Upper lobe of left lung (tissue), 6 donors: ENCODE data around the gene ARHGEF7. TPM values are rescaled to one million over a fixed set of nuclear protein-coding genes. Genes with fewer than 3 reads are reported as not detected.
"Not testable (repeated sequence)": the region's sequence is repeated elsewhere in the genome, so short reads cannot be mapped to it uniquely, and the experiment has no call there.

ENCODE experiments used
- ATAC-seq, 2 donors: fragments of 200-7000 bp; cut with Tn5 transposase; one replicate each; pipeline ENCODE4 v1.9.1; 2022; ENCODE audit warnings: mild to moderate bottlenecking in 2 of 2, moderate library complexity in 2 of 2; ENCODE audit not compliant: low FRiP score in 2 of 2
- DNase-seq, 2 donors: peaks; one replicate each; pipeline ENCODE4 v3.0.0-alpha.2; 2019 to 2020
- H3K27ac ChIP-seq, 4 donors: fragments of 200-600 bp; sonication (generic); one replicate each; pipeline ENCODE4 v1.5.1; 2016 to 2019
- H3K27me3 ChIP-seq, 4 donors: fragments of 200-600 bp; sonication (generic); one replicate each; pipeline ENCODE4 v1.5.1; 2017 to 2019
- H3K36me3 ChIP-seq, 4 donors: fragments of 200-600 bp; sonication (generic); one replicate each; pipeline ENCODE4 v1.5.1; 2016 to 2019
- H3K4me1 ChIP-seq, 4 donors: fragments of 200-600 bp; sonication (generic); one replicate each; pipeline ENCODE4 v1.5.1; 2018 to 2019
- H3K4me3 ChIP-seq, 4 donors: fragments of 200-600 bp; sonication (generic); one replicate each; pipeline ENCODE4 v1.5.1; 2017 to 2019; ENCODE audit warnings: mild to moderate bottlenecking in 2 of 4, moderate library complexity in 1 of 4
- H3K9me3 ChIP-seq, 4 donors: fragments of 200-600 bp; sonication (generic); one replicate each; pipeline ENCODE4 v1.5.1; 2018 to 2019
- CTCF ChIP-seq, 6 experiments: fragments of 450-650 bp in 4 of 6; fragments of 200-600 bp in 2 of 6; sonication (generic) in 2 of 6; IDR thresholded peaks; one replicate each; pipeline ENCODE4 v1.5.1; 2016 to 2019; ENCODE audit warnings: antibody characterized with exemption in 6 of 6
- EP300 ChIP-seq, 4 donors: sonication (generic); formaldehyde crosslinking; IDR thresholded peaks; one replicate each; pipeline ENCODE4 v1.5.1; 2017; ENCODE audit warnings: antibody characterized with exemption in 4 of 4, control low read depth in 2 of 4
- POLR2A ChIP-seq, 4 donors: fragments of 450-650 bp; IDR thresholded peaks; one replicate each; pipeline ENCODE4 v1.5.1; 2016 to 2017; ENCODE audit warnings: antibody characterized with exemption in 4 of 4, mild to moderate bottlenecking in 2 of 4
- POLR2AphosphoS5 ChIP-seq, 2 donors: sonication (generic); formaldehyde crosslinking; IDR thresholded peaks; one replicate each; pipeline ENCODE4 v1.5.1; 2017; ENCODE audit warnings: antibody characterized with exemption in 2 of 2
- WGBS, 2 donors: methylation state at CpG; one replicate each; pipeline ENCODE4 v1.1.5; 2017 to 2018; 5-methylcytosine and 5-hydroxymethylcytosine counted together
- total RNA-seq, 6 donors: library from RNA; depleted of rRNA in 4 of 6; stranded (reverse); fragments of >200 nt in 4 of 6; gene quantifications; one replicate each; pipeline versions ENCODE4 v1.1.0 to v1.2.1, GENCODE V29; 2016 to 2021
- donor health status: DM: no; HTN: no; CAD: no; lungs with moderate emphysema.
- donor health status: DM: no; HTN: yes; CAD: no; lungs with severe emphysema.

The ARHGEF7 gene
- total RNA-seq, 6 donors from 2014 or later: 50.3 to 130 (median 67.4) TPM

GRCh38 chr13:111074826-111075225 lies 40.3 kb upstream of the ARHGEF7 start:
- TF ChIP-seq POLR2A (IDR thresholded peaks at IDR 0.05): no peak
- no peak for TF ChIP-seq CTCF (IDR thresholded peaks at IDR 0.05)
- no peak for TF ChIP-seq EP300 (IDR thresholded peaks at IDR 0.05)
- TF ChIP-seq POLR2AphosphoS5 (IDR thresholded peaks at IDR 0.05): no peak
- 90 to 92% methylated on average over 3 of the region's 3 CpGs for WGBS, 2 donors
- no peak overlapping the region for H3K27ac ChIP-seq
- no peaks in the 10 kb centered on the region for H3K4me1 ChIP-seq
- no peaks in the 10 kb centered on the region for H3K36me3 ChIP-seq
- DNase-seq (no peak), ATAC-seq (no peak)
- H3K9me3 ChIP-seq: peaks cover 13 to 31% (median 18%) of the 10 kb centered on the region in 4 donors
- no peaks in the 10 kb centered on the region for H3K27me3 ChIP-seq
- no peak overlapping the region for H3K4me3 ChIP-seq

GRCh38 chr13:111076155-111077013 lies 38.7 kb upstream of the ARHGEF7 start:
- peak in 1 of 2 donors; percentile 44 for DNase-seq
- no peak for ATAC-seq
- no peaks in the 10 kb centered on the region for H3K36me3 ChIP-seq
- WGBS, 2 donors: 60 to 87% methylated on average over 2 to 11 of the region's 11 CpGs
- no peak overlapping the region for H3K4me3 ChIP-seq
- no peak overlapping the region for H3K27ac ChIP-seq
- no peaks in the 10 kb centered on the region for H3K4me1 ChIP-seq
- TF ChIP-seq POLR2A (IDR thresholded peaks at IDR 0.05) (no peak), EP300 (IDR thresholded peaks at IDR 0.05) (no peak), CTCF (IDR thresholded peaks at IDR 0.05) (no peak)
- no peaks in the 10 kb centered on the region for H3K27me3 ChIP-seq
- peaks cover 13 to 23% (median 18%) of the 10 kb centered on the region in 4 donors for H3K9me3 ChIP-seq

- Histone ChIP-seq H3K4me1 (no peaks in the 10 kb centered on the region), H3K9me3 (peaks cover 5 to 10% (median 6%) of the 10 kb centered on the region in 4 donors), H3K27me3 (no peaks in the 10 kb centered on the region), H3K27ac (no peak overlapping the region), H3K4me3 (no peak overlapping the region), H3K36me3 (no peaks in the 10 kb centered on the region)
- 90 to 91% methylated on average over 12 of the region's 12 CpGs for WGBS, 2 donors
- no peak for ATAC-seq
- DNase-seq: peak in 1 of 2 donors; percentile 63
- TF ChIP-seq POLR2A (IDR thresholded peaks at IDR 0.05): no peak
- no peak for TF ChIP-seq POLR2AphosphoS5 (IDR thresholded peaks at IDR 0.05)
Measured at GRCh38 chr13:111079375-111079774, 35.7 kb upstream of the ARHGEF7 start.

GRCh38 chr13:111080642-111081041 lies 34.5 kb upstream of the ARHGEF7 start:
- H3K4me3 ChIP-seq: no peak overlapping the region
- H3K27me3 ChIP-seq: no peaks in the 10 kb centered on the region
- H3K9me3 ChIP-seq: no peaks in the 10 kb centered on the region
- DNase-seq (no peak), ATAC-seq (no peak)
- TF ChIP-seq POLR2AphosphoS5 (IDR thresholded peaks at IDR 0.05) (no peak), EP300 (IDR thresholded peaks at IDR 0.05) (no peak), POLR2A (IDR thresholded peaks at IDR 0.05) (no peak), CTCF (IDR thresholded peaks at IDR 0.05) (no peak)
- WGBS, 2 donors: 70 to 82% methylated on average over 5 of the region's 5 CpGs
- H3K27ac ChIP-seq: no peak overlapping the region
- no peaks in the 10 kb centered on the region for H3K36me3 ChIP-seq
- no peaks in the 10 kb centered on the region for H3K4me1 ChIP-seq

- 61 to 80% methylated on average over 4 of the region's 4 CpGs for WGBS, 2 donors
- no peak overlapping the region for H3K27ac ChIP-seq
- no peaks in the 10 kb centered on the region for H3K36me3 ChIP-seq
- H3K4me1 ChIP-seq: no peaks in the 10 kb centered on the region
- no peaks in the 10 kb centered on the region for H3K27me3 ChIP-seq
- ATAC-seq (no peak), DNase-seq (no peak)
- no peak overlapping the region for H3K4me3 ChIP-seq
- TF ChIP-seq POLR2AphosphoS5 (IDR thresholded peaks at IDR 0.05): no peak
- TF ChIP-seq POLR2A (IDR thresholded peaks at IDR 0.05): no peak
- no peak for TF ChIP-seq CTCF (IDR thresholded peaks at IDR 0.05)
- TF ChIP-seq EP300 (IDR thresholded peaks at IDR 0.05): no peak
- H3K9me3 ChIP-seq: no peaks in the 10 kb centered on the region
Measured at GRCh38 chr13:111082240-111082639, 32.9 kb upstream of the ARHGEF7 start.

GRCh38 chr13:111082769-111083168 lies 32.3 kb upstream of the ARHGEF7 start:
- not testable (repeated sequence) for DNase-seq, H3K4me1 ChIP-seq, H3K27ac ChIP-seq, H3K9me3 ChIP-seq, H3K36me3 ChIP-seq, ATAC-seq, H3K27me3 ChIP-seq, H3K4me3 ChIP-seq
- 93% methylated on average over 13 to 14 of the region's 14 CpGs for WGBS, 2 donors

GRCh38 chr13:111083693-111084092 lies 31.4 kb upstream of the ARHGEF7 start:
- not testable (repeated sequence) for H3K4me3 ChIP-seq, H3K9me3 ChIP-seq, H3K27ac ChIP-seq, H3K27me3 ChIP-seq, H3K36me3 ChIP-seq, H3K4me1 ChIP-seq, ATAC-seq
- DNase-seq: peak in 1 of 2 donors; percentile 51
- WGBS, 2 donors: 83% methylated on average over 7 of the region's 25 CpGs; no CpG with 5 or more reads in 1 of the 2 donors
